GM19351 (cell line): ENCODE measurements around the gene CTAG1A.
"Not testable (repeated sequence)": the region's sequence is repeated elsewhere in the genome, so short reads cannot be mapped to it uniquely, and the experiment has no call there.

Experiments used
- ATAC-seq: cut with Tn5 transposase; IDR thresholded peaks from one replicate; pipeline ENCODE4 v1.9.1; 2021; ENCODE audit warnings: mild to moderate bottlenecking, moderate library complexity; ENCODE audit not compliant: unreplicated experiment

CTAG1A gene

DNA sequence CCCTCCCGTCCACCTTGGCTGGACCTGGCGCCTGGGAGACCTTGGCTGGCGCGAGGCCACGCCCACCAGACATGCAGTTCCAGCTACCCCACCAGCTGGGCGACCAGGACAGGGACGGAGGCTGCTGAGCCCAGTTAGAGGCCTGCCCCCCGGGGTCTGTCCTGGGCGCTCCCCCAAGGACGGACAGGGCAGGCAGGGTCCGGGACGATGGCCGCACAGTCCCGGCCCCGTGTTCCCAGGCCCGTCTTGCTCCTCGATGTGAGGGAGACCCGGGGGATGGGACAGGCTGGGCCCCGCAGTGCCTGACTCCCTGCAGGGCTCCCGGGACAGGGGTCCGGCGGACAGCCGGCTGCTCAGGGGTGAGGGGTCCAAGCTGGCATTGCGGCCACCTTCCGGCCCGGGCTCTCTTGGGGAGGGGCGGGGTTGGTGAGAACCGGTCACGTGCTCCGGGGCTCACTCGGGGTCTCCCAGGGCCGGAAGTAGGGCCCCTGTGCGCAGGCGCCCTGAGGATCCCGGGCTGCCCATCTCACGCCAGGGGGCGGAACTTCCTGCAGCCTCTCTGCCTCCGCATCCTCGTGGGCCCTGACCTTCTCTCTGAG, at the start of gene CTAG1A:
TSS of gene CTAG1A (plus strand) at position 549 of the 599 bp plus-strand sequence. CDS start 74 bp downstream, outside the sequence.
- not testable (repeated sequence) for ATAC-seq

DNA sequence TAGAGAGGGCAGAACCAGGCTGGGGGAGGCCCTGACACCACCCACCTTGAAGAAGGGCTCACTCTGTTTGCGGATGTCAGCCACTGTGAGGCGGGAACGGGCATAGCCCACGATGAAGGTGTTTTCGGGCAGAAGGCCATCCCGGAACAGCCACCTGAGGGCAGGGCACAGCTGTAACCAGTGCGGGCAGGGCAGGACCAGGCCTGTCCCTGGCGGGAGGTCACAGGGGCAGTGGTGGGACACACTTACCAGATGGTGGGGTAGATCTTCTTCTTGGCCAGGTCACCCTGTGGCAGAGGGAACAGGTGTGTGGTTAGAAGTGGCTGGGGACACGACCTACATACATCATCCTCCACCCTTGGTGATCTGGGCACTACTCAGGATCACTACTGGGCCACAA, 49.0 kb upstream of the CTAG1A start:
- ATAC-seq: no peak

DNA sequence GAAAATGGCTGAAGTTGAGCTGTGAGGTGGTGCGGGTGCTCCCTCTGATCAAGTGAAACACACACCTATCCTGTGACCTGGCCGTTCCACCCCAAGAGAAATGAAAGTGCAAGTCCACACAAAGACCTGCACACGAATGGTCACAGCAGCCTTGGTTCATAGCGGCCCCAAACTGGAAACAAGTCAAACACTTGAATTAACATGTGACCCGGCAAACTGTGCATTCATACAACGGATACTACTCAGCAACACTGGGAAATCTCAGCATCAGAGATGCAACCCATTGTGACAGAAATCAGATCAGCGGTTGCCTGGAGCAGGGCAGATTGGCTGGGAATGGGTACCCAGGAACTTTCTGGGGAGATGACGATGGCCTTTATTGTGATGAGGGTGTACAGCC, 45.9 kb upstream of the CTAG1A start:
- ATAC-seq: no peak

DNA sequence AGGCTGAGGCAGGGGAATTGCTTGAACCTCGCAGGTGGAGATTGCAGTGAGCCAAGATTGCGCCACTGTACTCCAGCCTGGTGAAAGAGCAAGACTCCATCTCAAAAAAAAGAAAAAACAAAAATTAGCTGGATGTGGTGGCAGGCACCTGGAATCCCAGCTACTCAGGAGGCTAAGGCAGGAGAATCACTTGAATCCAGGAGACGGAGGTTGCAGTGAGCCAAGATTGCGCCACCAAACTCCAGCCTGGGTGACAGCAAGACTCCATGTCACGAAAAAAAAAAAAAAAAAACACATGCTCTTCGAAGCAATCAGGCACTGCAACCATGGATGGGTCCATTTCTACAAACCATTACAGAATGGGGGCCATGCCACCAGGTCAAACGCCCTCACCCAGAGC, 44.6 kb upstream of the CTAG1A start:
- ATAC-seq: not testable (repeated sequence)

DNA sequence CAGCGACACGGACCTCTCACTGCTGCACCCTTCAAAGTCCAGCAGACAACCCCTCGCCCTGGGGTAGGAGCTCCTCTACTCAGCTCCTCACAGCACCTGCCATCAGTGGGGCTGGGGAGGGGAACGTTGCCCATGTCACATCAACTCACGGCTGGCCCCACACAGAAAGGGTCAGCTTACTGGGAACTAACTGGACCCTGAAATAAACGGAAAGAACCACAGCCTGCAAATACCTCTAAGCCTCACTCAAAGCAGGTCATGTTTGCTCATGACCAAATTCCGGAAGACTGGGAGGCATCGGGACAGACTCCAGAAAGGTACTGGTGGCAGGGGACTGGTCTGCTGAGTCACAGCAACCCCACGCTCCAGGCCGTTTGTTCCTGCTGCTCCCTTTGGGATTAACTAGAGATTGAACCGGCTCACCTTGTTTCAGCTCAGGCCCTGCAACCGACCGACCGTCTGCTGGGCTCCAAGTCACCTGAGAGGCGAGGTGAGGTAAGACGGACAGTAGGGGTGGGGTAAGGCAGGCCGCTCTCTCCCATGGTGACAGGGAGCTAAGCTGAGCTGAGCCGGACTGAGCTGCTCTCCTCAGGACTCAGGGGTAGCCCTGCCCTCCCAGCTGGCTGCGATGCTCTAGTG, 43.9 kb upstream of the CTAG1A start:
- ATAC-seq: no peak

DNA sequence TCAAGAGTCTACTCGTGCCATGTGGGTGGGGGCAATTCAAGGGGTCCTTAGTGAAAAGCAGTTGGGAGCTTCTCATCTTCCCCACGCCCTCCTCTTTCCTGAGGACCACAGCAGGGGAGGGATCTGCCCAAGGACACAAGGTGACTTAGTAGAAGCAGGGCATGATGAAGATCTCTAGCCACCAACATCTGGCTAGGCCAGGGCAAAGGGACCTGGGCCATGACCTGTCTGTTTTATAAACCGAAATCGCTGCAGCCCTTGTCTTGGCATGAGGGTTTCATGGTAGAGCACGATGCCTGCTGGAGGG, 43.4 kb upstream of the CTAG1A start:
- ATAC-seq: no peak

DNA sequence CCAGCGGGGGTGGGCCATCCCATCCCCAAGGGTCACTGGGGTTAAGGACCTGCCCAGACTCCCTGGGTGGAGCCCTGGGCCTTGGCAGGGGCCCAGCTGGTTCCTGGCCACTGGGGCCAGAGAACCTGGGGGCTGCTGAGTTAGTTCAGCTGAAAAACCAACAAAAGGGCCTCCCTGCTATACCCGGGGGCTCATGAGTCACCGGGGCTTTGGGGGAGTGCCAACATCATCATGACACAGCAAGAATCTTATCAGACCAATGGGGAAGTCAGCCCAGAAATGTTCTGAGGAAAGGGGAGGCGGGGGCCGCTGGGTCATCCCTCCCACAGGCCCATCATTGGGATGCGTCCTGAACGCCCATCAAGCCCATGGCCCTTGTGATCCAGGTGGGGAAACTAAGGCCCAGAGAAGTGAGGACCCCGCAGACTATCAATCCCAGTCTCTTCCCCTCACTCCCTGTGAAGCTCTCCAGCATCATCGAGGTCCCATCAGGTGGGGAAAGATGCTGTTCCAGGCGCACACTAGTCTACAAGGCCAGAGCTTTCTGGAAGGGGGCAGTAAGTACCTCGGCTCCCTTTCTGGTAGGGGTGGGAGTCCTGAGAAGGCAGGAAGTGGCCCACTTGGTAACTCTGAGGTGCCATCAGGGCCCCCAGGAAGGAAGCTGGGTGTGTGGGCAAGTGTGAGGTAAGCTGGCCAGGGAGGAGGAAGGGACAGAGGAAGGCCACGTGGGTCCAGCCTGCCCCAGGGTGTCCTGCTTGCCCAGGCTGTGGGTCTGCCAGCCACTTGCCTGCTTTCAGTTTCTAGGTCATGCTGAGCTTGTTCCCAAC, 42.8 kb upstream of the CTAG1A start:
- no peak for ATAC-seq

DNA sequence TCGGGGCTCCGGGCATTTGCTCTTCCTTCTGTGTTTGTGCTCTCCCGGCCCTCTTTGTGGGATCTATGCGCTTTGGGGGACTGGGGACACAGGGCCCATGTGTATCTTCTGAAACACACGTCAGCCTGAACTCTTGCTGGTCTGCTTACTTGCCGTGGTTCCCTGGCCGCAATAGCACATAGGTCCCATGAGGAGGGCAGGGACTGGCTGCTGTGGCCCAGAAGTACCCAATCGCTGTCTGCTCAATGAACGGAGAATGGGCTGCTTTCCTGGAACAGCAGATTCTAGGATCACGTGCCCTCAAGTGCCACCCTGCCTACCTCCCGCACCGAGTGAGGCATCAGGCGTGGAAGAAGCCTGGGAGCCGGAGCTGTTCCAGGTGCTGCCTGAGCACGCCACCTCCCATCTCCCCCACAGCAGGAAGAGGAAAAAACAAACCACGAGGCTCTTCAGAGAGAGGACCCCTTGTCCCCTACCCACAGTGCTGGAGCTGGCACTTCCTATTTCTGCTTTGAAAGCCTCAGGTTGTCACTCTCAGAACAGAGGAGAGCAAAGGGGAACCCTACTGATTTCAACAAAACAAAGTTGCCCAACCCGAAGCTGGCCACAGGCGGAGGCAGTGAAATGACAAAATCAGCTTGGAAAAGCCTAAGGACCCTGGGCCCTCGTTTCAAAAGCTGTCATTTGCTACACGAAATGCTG, 42.1 kb upstream of the CTAG1A start:
- ATAC-seq: no peak

DNA sequence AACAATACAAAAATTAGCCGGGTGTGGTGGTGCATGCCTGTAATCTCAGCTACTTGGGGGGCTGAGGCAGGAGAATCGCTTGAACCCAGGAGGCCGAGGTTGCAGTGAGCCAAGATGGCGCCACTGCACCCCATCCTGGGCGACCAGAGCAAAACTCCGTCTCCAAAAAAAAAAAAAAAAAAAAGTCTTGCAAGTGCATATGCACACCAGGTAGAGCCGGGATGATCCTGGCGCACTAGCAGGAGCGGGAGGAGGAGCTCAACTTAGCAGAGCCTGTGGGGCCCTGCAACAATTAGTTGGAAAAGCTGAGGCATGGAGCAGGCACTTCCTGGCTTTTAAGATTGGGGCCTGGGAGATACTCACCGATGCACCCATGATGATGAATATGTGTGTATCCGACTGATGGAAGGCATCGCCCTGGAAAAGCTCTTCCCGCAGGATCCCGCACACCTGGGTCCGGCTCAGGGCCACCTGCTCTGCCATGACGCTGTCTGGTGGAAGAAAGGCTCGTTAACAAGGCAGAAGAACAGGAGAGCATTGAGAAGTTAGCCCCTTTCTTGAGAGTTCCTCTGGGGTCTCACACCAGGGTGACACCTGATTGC, 39.2 kb upstream of the CTAG1A start:
- no peak for ATAC-seq

DNA sequence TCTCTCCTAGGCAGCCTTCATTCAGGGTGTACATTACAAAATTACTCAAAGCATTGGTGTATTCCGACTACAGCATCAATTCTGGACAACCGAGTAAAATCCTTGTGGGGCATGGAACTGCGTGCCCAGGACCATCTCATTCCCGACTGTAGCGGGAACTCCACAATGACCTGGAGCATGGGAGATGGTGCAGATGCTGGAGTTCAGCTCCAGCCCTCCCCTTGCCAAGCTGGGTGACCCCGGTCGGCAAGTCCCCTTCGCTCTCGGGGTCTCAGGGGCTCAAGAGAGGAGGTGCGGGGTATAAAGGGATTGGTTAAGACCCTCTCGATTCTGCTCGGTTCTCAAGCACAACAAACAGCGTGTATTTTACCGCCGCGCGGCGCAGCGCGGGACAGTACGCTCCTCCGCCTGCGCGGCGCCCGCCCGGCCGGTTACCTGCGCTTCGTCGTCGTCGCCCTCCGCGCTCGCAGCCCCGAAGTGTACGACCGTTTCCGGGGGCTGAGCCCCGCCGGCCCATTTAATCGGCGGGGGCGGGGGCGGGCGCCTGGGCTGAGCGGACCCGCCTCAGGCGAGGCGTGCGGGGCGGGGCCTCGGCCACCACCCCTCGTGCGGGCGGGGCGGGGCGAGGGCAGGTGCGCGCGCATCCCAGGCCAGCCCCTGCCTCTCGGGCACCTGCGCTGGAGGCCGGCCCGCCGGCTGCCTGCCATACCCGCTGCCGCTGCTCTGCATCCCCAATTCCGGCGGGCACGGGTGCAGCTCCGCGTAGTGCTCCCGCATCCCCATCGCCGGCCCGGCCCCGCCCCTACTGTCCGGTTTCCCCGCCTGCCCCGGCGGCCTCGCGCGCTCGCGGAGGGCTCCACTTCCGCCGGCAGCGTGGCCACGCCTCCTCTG, 38.3 kb upstream of the CTAG1A start, which contains the start of gene G6PD:
TSS of gene G6PD (minus strand) at position 493 of the 891 bp plus-strand sequence. CDS start 691 bp downstream, outside the sequence.
- ATAC-seq: peak; percentile 37

DNA sequence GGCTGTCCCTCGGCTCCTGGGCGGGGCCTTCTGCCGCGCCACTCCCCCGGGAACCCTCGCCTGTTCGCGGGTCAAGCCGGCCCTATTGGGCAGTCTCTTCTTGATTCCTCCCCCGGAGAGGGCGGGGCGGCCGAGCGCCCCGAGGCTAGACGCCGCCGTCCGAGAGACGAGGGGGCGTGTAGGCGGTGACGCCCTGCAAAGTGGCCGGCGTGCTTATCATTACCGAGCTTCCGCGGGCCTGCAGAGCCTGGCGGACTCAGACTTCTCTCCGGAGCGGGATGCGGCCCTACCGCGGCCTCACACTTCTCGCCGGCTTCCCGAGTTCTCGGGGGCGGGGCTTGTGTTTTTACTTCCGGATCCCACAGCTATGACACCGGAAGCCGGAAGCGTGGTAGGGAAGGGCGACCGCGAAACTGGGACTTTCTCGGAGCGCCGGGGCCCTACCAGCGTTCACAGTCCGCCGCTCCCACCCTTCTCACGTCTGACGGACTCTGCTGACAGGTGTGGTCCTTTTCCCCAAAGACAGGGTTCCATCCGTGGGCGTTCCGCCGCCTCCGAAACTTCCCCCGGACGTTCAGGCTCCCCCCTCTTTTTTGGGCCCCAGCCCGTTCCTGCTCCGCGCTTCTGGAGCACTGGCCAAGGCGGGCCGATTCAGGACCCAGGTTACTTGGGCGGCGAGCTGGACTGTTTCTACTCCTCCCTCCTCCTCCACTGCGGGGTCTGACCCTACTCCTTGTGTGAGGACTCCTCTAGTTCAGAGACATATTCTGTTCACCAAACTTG, 37.5 kb upstream of the CTAG1A start, which contains the start of gene IKBKG:
TSS of gene IKBKG (plus strand) at position 376 of the 783 bp plus-strand sequence. CDS start 4,383 bp downstream, outside the sequence.
- ATAC-seq: peak; percentile 75

DNA sequence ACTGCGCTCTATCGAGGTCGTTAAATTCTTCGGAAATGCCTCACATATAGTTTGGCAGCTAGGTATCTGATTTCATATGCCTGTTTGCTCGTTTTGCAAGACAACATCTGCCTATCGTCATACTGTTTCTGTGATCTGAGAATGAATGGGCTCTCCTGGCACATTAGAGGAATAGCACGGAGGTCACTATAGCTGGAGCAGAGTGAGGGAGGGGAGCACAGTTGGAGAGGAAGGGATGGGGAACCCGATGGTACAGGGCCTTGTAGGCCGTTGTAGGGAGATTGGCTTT, 37.0 kb upstream of the CTAG1A start:
- ATAC-seq: no peak

DNA sequence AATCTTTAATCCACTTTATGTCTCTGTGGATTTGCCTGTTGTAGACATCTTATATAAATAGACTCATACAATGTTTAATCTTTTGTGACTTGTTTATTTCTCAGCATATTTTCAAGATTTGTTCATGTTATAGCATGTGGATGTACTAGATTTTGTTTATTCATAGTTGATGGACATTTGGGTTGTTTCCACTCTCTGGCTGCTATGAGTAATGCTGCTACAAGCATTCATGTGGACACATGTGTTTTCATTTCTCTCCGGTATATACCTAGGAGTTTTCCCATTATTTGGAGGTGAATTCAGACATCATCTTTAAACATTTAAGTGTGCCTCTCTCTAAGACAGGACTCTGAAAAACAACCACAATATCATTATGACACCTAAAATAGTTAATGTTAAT, 35.2 kb upstream of the CTAG1A start:
- no peak for ATAC-seq

DNA sequence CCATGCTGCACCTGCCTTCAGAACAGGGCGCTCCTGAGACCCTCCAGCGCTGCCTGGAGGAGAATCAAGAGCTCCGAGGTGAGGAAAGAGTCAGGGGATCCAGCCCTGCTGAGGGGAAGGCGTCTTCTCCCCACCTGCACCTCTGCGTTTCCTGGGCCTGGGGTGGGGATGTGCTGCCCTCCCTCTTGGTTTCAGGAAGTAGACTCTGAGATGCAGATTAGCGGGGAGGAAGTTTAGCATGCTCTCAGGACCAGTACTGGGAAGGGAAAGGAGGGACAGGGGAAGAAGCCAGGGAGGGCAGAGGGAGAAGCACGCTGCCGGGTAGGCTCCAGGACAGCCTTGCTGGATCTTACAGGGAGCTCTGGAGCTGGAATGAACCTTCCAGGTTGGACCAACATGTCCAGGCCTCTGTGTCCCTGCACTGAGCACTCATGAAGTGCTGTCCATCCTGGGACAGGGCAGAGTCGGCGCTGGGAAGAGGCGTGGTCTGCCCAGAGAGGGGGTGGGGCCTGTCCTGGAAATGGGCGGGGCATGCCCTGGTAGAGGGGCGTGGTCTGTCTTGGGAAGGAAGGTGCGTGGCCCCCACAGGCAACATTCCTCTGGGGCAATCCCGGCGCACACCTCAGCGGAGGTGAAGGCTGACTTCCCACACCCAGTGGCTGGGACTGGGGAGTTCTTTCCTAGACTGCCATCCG, 32.7 kb upstream of the CTAG1A start:
- not testable (repeated sequence) for ATAC-seq

DNA sequence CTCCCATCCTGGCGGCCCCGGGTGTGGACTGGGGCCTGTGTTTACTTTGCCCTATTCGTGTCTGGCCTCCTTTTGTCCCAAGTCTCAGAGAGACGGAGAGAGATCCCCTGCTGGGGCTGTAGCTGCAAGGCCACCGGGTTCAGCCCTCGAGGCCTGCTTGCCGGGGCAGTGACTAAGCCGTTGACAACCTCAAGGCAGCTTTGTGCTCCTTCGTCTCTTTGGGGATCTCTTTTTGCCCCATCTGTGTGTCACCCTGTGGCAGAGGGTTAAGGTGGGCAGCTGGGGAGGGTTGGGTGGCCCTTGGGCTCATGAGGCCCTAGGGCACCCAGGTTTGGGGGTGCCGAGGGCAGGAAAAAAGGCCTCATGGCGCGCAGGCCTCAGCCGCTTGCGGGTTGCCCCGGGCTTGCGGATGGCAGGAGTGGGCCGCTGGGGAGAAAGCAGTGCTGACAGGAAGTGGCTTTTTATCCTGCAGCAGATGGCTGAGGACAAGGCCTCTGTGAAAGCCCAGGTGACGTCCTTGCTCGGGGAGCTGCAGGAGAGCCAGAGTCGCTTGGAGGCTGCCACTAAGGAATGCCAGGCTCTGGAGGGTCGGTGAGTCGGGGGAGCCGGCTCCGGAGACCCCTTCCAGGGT, 26.8 kb upstream of the CTAG1A start:
- not testable (repeated sequence) for ATAC-seq

DNA sequence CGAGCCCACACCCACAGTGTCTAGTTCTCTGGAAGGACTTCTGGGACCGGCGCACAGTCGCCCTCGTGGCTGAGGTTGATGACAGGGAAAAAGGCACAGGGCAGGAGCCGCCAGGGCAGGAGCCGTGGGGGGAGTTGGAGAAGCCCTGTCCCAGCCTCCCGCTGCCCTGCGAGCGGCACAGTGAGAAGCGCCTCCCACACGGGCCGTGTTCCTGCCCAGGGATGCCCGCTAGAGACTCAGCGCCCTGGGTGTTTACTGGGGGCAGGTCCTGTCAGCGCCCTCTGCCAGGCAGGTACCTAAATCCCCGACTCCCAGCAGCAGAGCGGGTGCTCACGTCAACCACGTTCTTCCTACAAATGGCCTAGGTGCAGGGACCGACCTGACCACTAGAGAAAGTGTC, 26.0 kb upstream of the CTAG1A start:
- ATAC-seq: not testable (repeated sequence)

DNA sequence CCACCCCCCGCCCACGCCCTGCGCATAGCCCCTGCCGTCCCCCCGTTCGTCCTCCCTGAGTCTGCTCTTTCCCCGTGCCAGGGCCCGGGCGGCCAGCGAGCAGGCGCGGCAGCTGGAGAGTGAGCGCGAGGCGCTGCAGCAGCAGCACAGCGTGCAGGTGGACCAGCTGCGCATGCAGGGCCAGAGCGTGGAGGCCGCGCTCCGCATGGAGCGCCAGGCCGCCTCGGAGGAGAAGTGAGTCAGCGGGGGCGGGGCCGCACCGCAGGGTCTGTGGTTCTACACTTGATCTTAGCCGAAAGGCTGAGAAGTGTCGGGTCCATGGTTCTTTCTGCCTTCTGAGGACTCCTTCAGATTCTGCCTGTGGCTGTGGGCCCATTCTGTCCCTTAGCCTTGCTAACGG, 24.6 kb upstream of the CTAG1A start:
- not testable (repeated sequence) for ATAC-seq

DNA sequence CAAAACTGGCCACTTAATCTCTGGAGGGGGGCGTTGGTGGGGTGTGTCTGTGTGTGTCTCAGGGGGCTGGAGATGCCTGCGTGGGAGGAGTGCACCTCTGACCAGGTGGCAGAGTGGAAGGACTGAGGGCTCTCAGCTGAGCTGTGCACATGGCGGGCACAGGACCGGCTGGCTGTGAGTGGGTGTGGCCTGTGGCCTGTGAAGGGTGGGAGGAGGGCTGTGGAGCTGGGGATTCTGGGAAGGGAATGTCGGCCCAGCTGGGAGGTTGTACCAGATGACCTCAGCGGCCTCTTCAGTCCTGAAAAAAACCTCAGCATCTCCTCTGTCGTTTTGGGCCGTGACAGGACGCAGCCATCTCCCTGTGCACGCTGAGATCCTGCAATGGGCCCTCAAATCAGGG, 22.6 kb upstream of the CTAG1A start:
- ATAC-seq: not testable (repeated sequence)
